Nephron (organoid): Measurements from ENCODE around the gene NFKBIA.

Experiments
- H3K27ac Mint-ChIP-seq, 3 experiments: 2 replicates each; pipeline ENCODE4 v1.8.0; 2020; ENCODE audit warnings: mixed read lengths in 3 of 3, mild to moderate bottlenecking in 2 of 3, moderate library complexity in 1 of 3
- H3K27me3 Mint-ChIP-seq: 2 replicates; pipeline ENCODE4 v1.8.0; 2021; ENCODE audit warnings: low read depth, mild to moderate bottlenecking, moderate library complexity, mixed read lengths
- H3K36me3 Mint-ChIP-seq: 2 replicates; pipeline ENCODE4 v1.8.0; 2020; ENCODE audit warnings: low read depth, mixed read lengths
- H3K4me1 Mint-ChIP-seq: 2 replicates; pipeline ENCODE4 v1.8.0; 2020; ENCODE audit warnings: mixed read lengths
- H3K4me3 Mint-ChIP-seq, 3 experiments: 2 replicates each; pipeline ENCODE4 v1.8.0; 2020; ENCODE audit warnings: mild to moderate bottlenecking in 3 of 3, mixed read lengths in 3 of 3, moderate library complexity in 2 of 3
- H3K9me3 Mint-ChIP-seq: 2 replicates; pipeline ENCODE4 v1.8.0; 2020; ENCODE audit warnings: mixed read lengths
- TF ChIP-seq, protein P1 (sequence below), 3 experiments: fragments of 200-600 bp; sonication (generic); IDR thresholded peaks; one replicate each; pipeline ENCODE4 v1.5.0; 2021; ENCODE audit warnings: antibody characterized with exemption in 3 of 3; ENCODE audit not compliant: unreplicated experiment in 3 of 3

Gene NFKBIA

DNA sequence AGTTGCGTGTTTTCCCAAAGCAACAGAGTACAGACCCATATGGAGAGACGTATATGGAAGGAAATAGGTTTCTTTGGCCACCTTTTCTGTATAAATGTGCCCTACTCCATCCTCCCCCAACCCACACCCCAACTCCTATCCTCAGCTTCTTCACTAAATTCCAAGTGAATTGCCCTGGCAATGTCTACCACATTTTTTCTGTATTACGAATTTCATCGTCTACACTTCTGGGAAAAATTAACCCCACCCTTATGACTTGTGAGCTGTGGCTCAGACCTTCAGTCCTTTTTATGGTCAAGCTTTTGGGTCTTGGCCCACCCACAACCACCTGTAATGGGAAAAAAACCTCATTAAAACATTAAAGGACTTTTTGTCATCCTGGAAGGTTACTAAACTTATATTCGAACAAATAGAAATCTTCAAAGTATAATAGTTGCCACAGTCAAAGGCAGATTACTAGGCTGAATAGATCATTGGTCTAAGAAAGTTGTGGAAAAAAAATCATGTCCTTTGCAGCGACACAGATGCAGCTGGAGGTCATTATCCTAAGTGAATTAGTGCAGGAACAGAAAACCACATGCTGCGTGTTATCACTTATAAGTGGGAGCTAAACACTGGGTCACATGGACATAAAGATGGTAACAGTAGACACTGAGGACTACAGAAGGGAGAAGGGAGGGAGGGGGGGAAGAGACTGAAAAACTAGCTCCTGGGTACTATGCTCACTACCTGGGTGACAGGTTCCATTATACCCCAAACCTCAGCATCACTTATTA, 15.7 kb upstream of the NFKBIA start:
- Mint-ChIP-seq H3K27me3 (peaks cover 3% of the 10 kb centered on the region), H3K9me3 (no peaks in the 10 kb centered on the region), H3K36me3 (no peaks in the 10 kb centered on the region), H3K4me1 (peaks cover 11% of the 10 kb centered on the region), H3K4me3 (no peak overlapping the region), H3K27ac (no peak overlapping the region)
- TF ChIP-seq, protein P1, sequence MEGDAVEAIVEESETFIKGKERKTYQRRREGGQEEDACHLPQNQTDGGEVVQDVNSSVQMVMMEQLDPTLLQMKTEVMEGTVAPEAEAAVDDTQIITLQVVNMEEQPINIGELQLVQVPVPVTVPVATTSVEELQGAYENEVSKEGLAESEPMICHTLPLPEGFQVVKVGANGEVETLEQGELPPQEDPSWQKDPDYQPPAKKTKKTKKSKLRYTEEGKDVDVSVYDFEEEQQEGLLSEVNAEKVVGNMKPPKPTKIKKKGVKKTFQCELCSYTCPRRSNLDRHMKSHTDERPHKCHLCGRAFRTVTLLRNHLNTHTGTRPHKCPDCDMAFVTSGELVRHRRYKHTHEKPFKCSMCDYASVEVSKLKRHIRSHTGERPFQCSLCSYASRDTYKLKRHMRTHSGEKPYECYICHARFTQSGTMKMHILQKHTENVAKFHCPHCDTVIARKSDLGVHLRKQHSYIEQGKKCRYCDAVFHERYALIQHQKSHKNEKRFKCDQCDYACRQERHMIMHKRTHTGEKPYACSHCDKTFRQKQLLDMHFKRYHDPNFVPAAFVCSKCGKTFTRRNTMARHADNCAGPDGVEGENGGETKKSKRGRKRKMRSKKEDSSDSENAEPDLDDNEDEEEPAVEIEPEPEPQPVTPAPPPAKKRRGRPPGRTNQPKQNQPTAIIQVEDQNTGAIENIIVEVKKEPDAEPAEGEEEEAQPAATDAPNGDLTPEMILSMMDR (IDR thresholded peaks at IDR 0.05; ENCODE audit: unreplicated experiment in 3 of 3): no peak

- TF ChIP-seq, protein P1 (IDR thresholded peaks at IDR 0.05; ENCODE audit: unreplicated experiment in 3 of 3): no peak
- no peaks in the 10 kb centered on the region for H3K9me3 Mint-ChIP-seq
- H3K27ac Mint-ChIP-seq: no peak overlapping the region
- H3K4me3 Mint-ChIP-seq: no peak overlapping the region
- peaks cover 16% of the 10 kb centered on the region for H3K4me1 Mint-ChIP-seq
- H3K36me3 Mint-ChIP-seq: no peaks in the 10 kb centered on the region
- peaks cover 3% of the 10 kb centered on the region for H3K27me3 Mint-ChIP-seq
Measured at GRCh38 chr14:35419429-35419841, 14.9 kb upstream of the NFKBIA start.

DNA sequence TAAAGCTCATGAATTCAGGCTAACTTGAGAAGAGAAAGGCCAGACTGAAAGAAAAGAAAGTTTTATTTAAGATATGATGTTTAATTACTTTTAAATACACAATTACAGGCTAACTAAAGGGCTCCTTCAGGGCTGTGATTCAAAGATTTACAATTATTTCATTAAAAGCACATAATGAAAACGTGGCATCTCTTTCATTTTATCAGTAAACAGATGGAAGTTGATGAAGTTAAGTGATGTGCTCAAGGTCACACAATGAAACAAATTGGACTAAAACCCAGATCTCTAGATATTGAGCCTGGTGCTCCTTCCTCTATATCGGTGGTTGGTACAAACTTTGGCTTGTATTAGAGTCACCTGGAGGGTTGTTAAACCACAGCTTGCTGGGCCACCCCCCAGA, 13.5 kb upstream of the NFKBIA start:
- Mint-ChIP-seq H3K27ac (no peak overlapping the region), H3K36me3 (no peaks in the 10 kb centered on the region), H3K9me3 (no peaks in the 10 kb centered on the region), H3K4me1 (peaks cover 22% of the 10 kb centered on the region), H3K27me3 (peaks cover 3% of the 10 kb centered on the region), H3K4me3 (no peak overlapping the region)
- TF ChIP-seq, protein P1 (IDR thresholded peaks at IDR 0.05; ENCODE audit: unreplicated experiment in 3 of 3): no peak

DNA sequence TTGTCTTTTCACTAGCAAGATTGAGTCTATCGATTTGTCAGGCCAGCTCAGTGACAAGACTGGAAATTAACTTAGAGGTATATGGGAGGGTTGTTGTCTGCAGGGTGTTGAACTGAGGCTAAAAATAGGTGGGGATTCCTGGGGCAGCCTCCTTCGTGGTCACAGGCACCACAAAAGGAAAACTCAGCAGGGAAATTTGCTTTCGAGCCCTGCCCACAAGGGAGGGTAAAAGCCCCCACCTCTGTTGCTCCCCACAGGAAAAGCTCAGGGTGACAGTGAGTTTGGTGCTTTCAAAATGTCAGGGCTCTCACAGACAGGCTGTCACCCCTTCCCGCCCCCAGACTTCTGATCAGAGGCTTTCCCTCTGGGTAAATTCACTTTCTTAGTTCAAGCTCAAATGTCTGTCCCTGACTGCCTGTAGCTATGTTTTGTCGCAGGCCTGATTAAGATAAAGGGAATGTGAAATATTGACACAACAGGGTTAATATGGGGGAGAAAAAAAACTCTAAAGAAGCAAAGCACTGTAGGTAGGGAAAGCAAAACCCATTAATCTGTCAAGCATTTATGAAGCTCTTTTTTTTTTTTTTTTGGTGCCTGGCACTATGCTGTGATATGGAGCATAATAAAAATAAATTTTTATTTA, 11.7 kb upstream of the NFKBIA start:
- TF ChIP-seq, protein P1 (IDR thresholded peaks at IDR 0.05; ENCODE audit: unreplicated experiment in 3 of 3): no peak
- no peaks in the 10 kb centered on the region for H3K9me3 Mint-ChIP-seq

DNA sequence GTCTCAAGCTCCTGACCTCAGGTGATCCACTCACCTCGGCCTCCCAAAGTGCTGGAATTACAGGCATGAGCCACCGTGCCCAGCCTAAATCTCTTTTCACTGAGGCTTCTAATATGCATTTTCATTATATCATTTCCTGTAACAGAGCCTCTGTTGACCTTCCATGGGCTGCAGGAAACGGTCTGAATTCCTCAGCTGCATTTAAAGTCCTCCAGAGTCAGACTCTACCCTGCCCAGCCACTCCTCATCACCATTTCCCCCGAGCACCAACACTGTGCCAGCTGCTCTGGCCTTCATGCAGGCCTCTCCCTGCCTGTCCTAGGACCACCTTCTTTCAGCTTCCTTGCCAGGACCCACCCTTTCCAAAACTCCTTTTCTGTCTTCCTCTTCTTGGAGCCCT, 9.8 kb upstream of the NFKBIA start:
- peak overlapping the region; percentile 63 to 84 (median 81) for H3K27ac Mint-ChIP-seq
- H3K27me3 Mint-ChIP-seq: peaks cover 3% of the 10 kb centered on the region
- H3K36me3 Mint-ChIP-seq: no peaks in the 10 kb centered on the region
- H3K4me3 Mint-ChIP-seq: no peak overlapping the region
- peaks cover 25% of the 10 kb centered on the region for H3K4me1 Mint-ChIP-seq
- no peaks in the 10 kb centered on the region for H3K9me3 Mint-ChIP-seq
- TF ChIP-seq, protein P1 (IDR thresholded peaks at IDR 0.05; ENCODE audit: unreplicated experiment in 3 of 3): no peak

More for the DNA sequence above, 11.7 kb upstream of the NFKBIA start:
- no peaks in the 10 kb centered on the region for H3K36me3 Mint-ChIP-seq
- H3K27me3 Mint-ChIP-seq: peaks cover 3% of the 10 kb centered on the region
- H3K27ac Mint-ChIP-seq: no peak overlapping the region
- peaks cover 25% of the 10 kb centered on the region for H3K4me1 Mint-ChIP-seq
- H3K4me3 Mint-ChIP-seq: no peak overlapping the region
